Ectodermal cell (in vitro differentiated cells): ENCODE measurements around the gene HAAO.

ENCODE experiments used
- H3K27ac ChIP-seq: 2 replicates; pipeline ENCODE4 v1.7.0; 2013; ENCODE audit warnings: mild to moderate bottlenecking, low read depth, low read length; ENCODE audit not compliant: insufficient read depth, poor library complexity, severe bottlenecking
- H3K27me3 ChIP-seq: 2 replicates; pipeline ENCODE4 v1.7.0; 2013; ENCODE audit warnings: mild to moderate bottlenecking, low read length; ENCODE audit not compliant: insufficient read depth, control insufficient read depth, poor library complexity, severe bottlenecking
- H3K36me3 ChIP-seq: one replicate; pipeline ENCODE4 v1.7.0; 2013; ENCODE audit warnings: low read length; ENCODE audit not compliant: control insufficient read depth, insufficient read depth
- H3K4me1 ChIP-seq: one replicate; pipeline ENCODE4 v1.7.0; 2013; ENCODE audit warnings: low read length; ENCODE audit not compliant: control insufficient read depth, insufficient read depth
- H3K4me3 ChIP-seq: 2 replicates; pipeline ENCODE4 v1.7.0; 2013; ENCODE audit warnings: low read depth, low read length, control low read depth; ENCODE audit not compliant: insufficient read depth
- H3K9me3 ChIP-seq: 2 replicates; pipeline ENCODE4 v1.7.0; 2013; ENCODE audit warnings: mild to moderate bottlenecking, low read length, moderate library complexity; ENCODE audit not compliant: control insufficient read depth
- WGBS, 2 experiments: methylation state at CpG; one replicate each; pipeline ENCODE4 v1.1.7; 2013; ENCODE audit warnings: missing lambda C conversion rate in 2 of 2; 5-methylcytosine and 5-hydroxymethylcytosine counted together

HAAO gene

GRCh38 chr2:42725657-42726056, 66.7 kb downstream of the HAAO start:
- WGBS, 2 experiments = 67 to 70% methylated on average over 4 of the region's 4 CpGs
- no peaks in the 10 kb centered on the region for H3K27me3 ChIP-seq

GRCh38 chr2:42724886-42725285, 67.5 kb downstream of the HAAO start:
- Histone ChIP-seq H3K27ac (no peak overlapping the region), H3K4me3 (no peak overlapping the region), H3K36me3 (no peaks in the 10 kb centered on the region), H3K27me3 (no peaks in the 10 kb centered on the region), H3K4me1 (peaks cover 8% of the 10 kb centered on the region), H3K9me3 (peaks cover 2% of the 10 kb centered on the region)
- WGBS, 2 experiments = 82 to 84% methylated on average over 2 of the region's 2 CpGs

More at GRCh38 chr2:42725657-42726056, 66.7 kb downstream of the HAAO start:
- H3K9me3 ChIP-seq = peaks cover 2% of the 10 kb centered on the region
- peaks cover 8% of the 10 kb centered on the region for H3K4me1 ChIP-seq
- H3K27ac ChIP-seq = no peak overlapping the region
- H3K36me3 ChIP-seq = no peaks in the 10 kb centered on the region
- H3K4me3 ChIP-seq = no peak overlapping the region

- Histone ChIP-seq H3K27ac (no peak overlapping the region), H3K27me3 (no peaks in the 10 kb centered on the region), H3K9me3 (no peaks in the 10 kb centered on the region), H3K4me3 (no peak overlapping the region), H3K4me1 (peaks cover 8% of the 10 kb centered on the region), H3K36me3 (no peaks in the 10 kb centered on the region)
Measured at GRCh38 chr2:42723465-42723864, 68.9 kb downstream of the HAAO start.

GRCh38 chr2:42722320-42723190, 69.8 kb downstream of the HAAO start:
- peaks cover 8% of the 10 kb centered on the region for H3K4me1 ChIP-seq
- H3K36me3 ChIP-seq = no peaks in the 10 kb centered on the region
- WGBS, 2 experiments = 67 to 74% methylated on average over 6 of the region's 7 CpGs
- H3K27ac ChIP-seq = peak overlapping the region; percentile 33
- H3K27me3 ChIP-seq = no peaks in the 10 kb centered on the region
- no peak overlapping the region for H3K4me3 ChIP-seq
- H3K9me3 ChIP-seq = no peaks in the 10 kb centered on the region

- 89 to 91% methylated on average over 2 of the region's 2 CpGs for WGBS, 2 experiments
Measured at GRCh38 chr2:42721898-42722297, 70.5 kb downstream of the HAAO start.

More at GRCh38 chr2:42721898-42722297, 70.5 kb downstream of the HAAO start:
- no peaks in the 10 kb centered on the region for H3K9me3 ChIP-seq
- peaks cover 8% of the 10 kb centered on the region for H3K4me1 ChIP-seq
- H3K27ac ChIP-seq = no peak overlapping the region
- no peak overlapping the region for H3K4me3 ChIP-seq
- H3K36me3 ChIP-seq = no peaks in the 10 kb centered on the region
- H3K27me3 ChIP-seq = no peaks in the 10 kb centered on the region
